Mammary epithelial cell (primary cell): ENCODE data around the gene PIGS.

Experiments used
- EZH2 ChIP-seq: IDR thresholded peaks from 2 replicates; pipeline ENCODE4 v1.6.1; 2012; ENCODE audit warnings: low read length, inconsistent platforms, borderline replicate concordance
- TF ChIP-seq, protein P1 (sequence below), 2 donors: IDR thresholded peaks in 1 of 2; conservative IDR thresholded peaks in 1 of 2; 2 replicates each; pipeline ENCODE4 v1.5.1; 2011 to 2012; ENCODE audit warnings: inconsistent platforms in 2 of 2, low read length in 2 of 2, mild to moderate bottlenecking in 2 of 2, control low read depth in 1 of 2, low read depth in 1 of 2; ENCODE audit not compliant: insufficient read depth in 1 of 2; ENCODE audit errors: extremely low read depth in 1 of 2

DNA sequence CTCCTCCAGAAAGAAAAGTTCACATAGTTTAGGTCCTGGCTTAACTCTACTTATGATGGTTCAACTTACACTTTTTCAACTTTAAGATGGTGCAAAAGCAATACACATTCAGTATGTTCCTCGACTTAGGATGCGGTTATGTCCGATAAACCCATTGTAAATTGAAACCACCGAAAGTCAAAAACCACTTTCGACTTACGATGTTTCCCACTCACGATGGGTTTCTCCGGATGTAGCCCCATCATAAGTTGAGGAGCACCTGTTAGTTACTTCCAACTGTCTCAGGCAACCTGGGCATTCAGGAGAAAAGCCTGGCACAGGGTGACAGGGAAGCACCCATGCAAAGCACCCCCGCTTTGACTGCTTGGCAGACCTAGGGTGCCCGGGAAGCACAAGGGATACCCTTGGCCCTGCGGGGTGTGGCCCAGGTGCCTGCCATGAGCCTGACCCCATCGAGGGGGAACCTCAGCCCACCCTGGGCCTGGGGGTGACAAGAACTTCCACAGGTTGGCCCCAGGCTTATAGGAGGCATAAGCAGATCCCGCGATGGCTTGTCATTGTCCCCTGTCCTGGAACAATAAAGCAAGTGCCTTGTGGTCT lies 32.9 kb downstream of the PIGS start:
- TF ChIP-seq, protein P1, sequence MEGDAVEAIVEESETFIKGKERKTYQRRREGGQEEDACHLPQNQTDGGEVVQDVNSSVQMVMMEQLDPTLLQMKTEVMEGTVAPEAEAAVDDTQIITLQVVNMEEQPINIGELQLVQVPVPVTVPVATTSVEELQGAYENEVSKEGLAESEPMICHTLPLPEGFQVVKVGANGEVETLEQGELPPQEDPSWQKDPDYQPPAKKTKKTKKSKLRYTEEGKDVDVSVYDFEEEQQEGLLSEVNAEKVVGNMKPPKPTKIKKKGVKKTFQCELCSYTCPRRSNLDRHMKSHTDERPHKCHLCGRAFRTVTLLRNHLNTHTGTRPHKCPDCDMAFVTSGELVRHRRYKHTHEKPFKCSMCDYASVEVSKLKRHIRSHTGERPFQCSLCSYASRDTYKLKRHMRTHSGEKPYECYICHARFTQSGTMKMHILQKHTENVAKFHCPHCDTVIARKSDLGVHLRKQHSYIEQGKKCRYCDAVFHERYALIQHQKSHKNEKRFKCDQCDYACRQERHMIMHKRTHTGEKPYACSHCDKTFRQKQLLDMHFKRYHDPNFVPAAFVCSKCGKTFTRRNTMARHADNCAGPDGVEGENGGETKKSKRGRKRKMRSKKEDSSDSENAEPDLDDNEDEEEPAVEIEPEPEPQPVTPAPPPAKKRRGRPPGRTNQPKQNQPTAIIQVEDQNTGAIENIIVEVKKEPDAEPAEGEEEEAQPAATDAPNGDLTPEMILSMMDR (conservative IDR thresholded peaks at IDR 0.05 in 1 of 2, IDR thresholded peaks at IDR 0.05 in 1 of 2; ENCODE audit: extremely low read depth in 1 of 2, insufficient read depth in 1 of 2, low read depth in 1 of 2, low read length in 2 of 2) = no peak
- no peak for TF ChIP-seq EZH2
